ENCODE data around the gene RRP9.
"Not testable (repeated sequence)": the region's sequence is repeated elsewhere in the genome, so short reads cannot be mapped to it uniquely, and the experiment has no call there.

The RRP9 gene

GRCh38 chr3:51941798-51942602, at the start of gene RRP9, which contains the start of gene PARP3:
Gene RRP9 (minus strand): TSS chr3:51941904. CDS start chr3:51941867, 37 bp downstream.
Gene PARP3 (plus strand): TSS chr3:51942363. CDS start chr3:51943356, 993 bp downstream.
- peak; percentile 91 to 98 for DNase-seq

- DNase-seq: not testable (repeated sequence)
Measured at GRCh38 chr3:51990501-51990971, 48.8 kb upstream of the RRP9 start.

GRCh38 chr3:51988286-51989146, 46.8 kb upstream of the RRP9 start:
- DNase-seq: no peak

GRCh38 chr3:51987568-51987967, 45.9 kb upstream of the RRP9 start:
- no peak for DNase-seq

- DNase-seq: no peak
Measured at GRCh38 chr3:51986010-51986947, 44.6 kb upstream of the RRP9 start.

- no peak for DNase-seq
Measured at GRCh38 chr3:51985063-51985462, 43.4 kb upstream of the RRP9 start.

GRCh38 chr3:51984269-51984647, 42.6 kb upstream of the RRP9 start:
- no peak for DNase-seq

- no peak for DNase-seq
Measured at GRCh38 chr3:51983578-51984268, 42.0 kb upstream of the RRP9 start.

- DNase-seq: peak; percentile 65 to 79
Measured at GRCh38 chr3:51982838-51983577, 41.3 kb upstream of the RRP9 start, which contains the start of gene ACY1. Gene ACY1 (plus strand): TSS chr3:51983535. CDS start chr3:51984065, 530 bp downstream.

- peak; percentile 30 to 61 for DNase-seq
Measured at GRCh38 chr3:51982352-51982837, 40.7 kb upstream of the RRP9 start.

- DNase-seq: no peak
Measured at GRCh38 chr3:51980253-51980652, 38.5 kb upstream of the RRP9 start.

GRCh38 chr3:51978143-51978502, 36.4 kb upstream of the RRP9 start:
- DNase-seq: no peak

- DNase-seq: no peak
Measured at GRCh38 chr3:51977446-51978142, 35.9 kb upstream of the RRP9 start.

GRCh38 chr3:51975852-51976549, 34.3 kb upstream of the RRP9 start:
- no peak for DNase-seq

- DNase-seq: peak in 1 of 2 experiments; percentile 29
Measured at GRCh38 chr3:51974963-51975851, 33.5 kb upstream of the RRP9 start, which contains the start of gene ABHD14A. Gene ABHD14A (plus strand): TSS chr3:51975064. CDS start chr3:51975136, 72 bp downstream.

GRCh38 chr3:51974277-51974962, 32.7 kb upstream of the RRP9 start:
- DNase-seq: no peak

- DNase-seq: no peak
Measured at GRCh38 chr3:51971350-51971749, 29.6 kb upstream of the RRP9 start.

Data from SW 1271 (cell line).